IPS-15b (cell line): ENCODE data around the gene DENND1A.

ENCODE experiments used
- H3K27me3 ChIP-seq: one replicate; pipeline ENCODE4 v1.6.1; 2013; ENCODE audit warnings: low read length; ENCODE audit not compliant: control insufficient read depth, insufficient read depth
- H3K36me3 ChIP-seq: one replicate; pipeline ENCODE4 v1.6.1; 2013; ENCODE audit warnings: low read length; ENCODE audit not compliant: control insufficient read depth, insufficient read depth
- H3K4me1 ChIP-seq: one replicate; pipeline ENCODE4 v1.6.1; 2013; ENCODE audit warnings: mild to moderate bottlenecking, low read length; ENCODE audit not compliant: control insufficient read depth, insufficient read depth
- H3K4me3 ChIP-seq: one replicate; pipeline ENCODE4 v1.5.1; 2013; ENCODE audit warnings: low read depth, low read length
- H3K9ac ChIP-seq: one replicate; pipeline ENCODE4 v1.6.1; 2013; ENCODE audit warnings: low read depth, mild to moderate bottlenecking, low read length
- H3K9me3 ChIP-seq: one replicate; pipeline ENCODE4 v1.6.1; 2013; ENCODE audit warnings: mild to moderate bottlenecking, low read length; ENCODE audit not compliant: control insufficient read depth, insufficient read depth

Gene DENND1A

GRCh38 chr9:123622711-123623241 is 307.1 kb downstream of the DENND1A start:
- H3K4me1 ChIP-seq: peaks cover 3% of the 10 kb centered on the region
- no peak overlapping the region for H3K4me3 ChIP-seq
- H3K27me3 ChIP-seq: no peaks in the 10 kb centered on the region
- no peak overlapping the region for H3K9ac ChIP-seq
- no peaks in the 10 kb centered on the region for H3K9me3 ChIP-seq
- H3K36me3 ChIP-seq: no peaks in the 10 kb centered on the region

DNA sequence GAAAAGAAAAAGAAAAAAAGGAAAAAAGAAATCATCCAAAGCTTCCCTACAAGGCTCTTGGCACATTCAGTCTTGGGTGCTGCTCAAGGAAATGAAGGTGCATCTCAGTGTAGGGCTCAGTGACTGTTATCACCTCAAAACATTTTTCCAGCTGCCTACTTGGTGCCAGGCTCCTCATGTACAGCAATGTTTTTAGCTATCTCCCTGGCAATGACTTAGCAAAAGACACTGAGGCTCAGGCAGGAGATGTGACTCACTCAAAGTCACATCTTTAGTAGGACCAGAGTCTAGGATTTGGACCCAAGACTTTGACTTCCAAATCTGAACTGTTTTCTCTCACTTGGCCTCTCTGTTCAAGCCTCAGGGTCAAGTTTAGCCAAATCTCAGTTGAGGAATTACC is 309.7 kb downstream of the DENND1A start:
- no peaks in the 10 kb centered on the region for H3K27me3 ChIP-seq
- H3K36me3 ChIP-seq: no peaks in the 10 kb centered on the region
- no peak overlapping the region for H3K9ac ChIP-seq
- H3K4me1 ChIP-seq: peaks cover 4% of the 10 kb centered on the region
- H3K4me3 ChIP-seq: no peak overlapping the region
- no peaks in the 10 kb centered on the region for H3K9me3 ChIP-seq

GRCh38 chr9:123617952-123618678 is 311.8 kb downstream of the DENND1A start:
- no peaks in the 10 kb centered on the region for H3K9me3 ChIP-seq
- H3K4me3 ChIP-seq: no peak overlapping the region
- no peaks in the 10 kb centered on the region for H3K36me3 ChIP-seq
- no peak overlapping the region for H3K9ac ChIP-seq
- no peaks in the 10 kb centered on the region for H3K27me3 ChIP-seq
- peaks cover 4% of the 10 kb centered on the region for H3K4me1 ChIP-seq

DNA sequence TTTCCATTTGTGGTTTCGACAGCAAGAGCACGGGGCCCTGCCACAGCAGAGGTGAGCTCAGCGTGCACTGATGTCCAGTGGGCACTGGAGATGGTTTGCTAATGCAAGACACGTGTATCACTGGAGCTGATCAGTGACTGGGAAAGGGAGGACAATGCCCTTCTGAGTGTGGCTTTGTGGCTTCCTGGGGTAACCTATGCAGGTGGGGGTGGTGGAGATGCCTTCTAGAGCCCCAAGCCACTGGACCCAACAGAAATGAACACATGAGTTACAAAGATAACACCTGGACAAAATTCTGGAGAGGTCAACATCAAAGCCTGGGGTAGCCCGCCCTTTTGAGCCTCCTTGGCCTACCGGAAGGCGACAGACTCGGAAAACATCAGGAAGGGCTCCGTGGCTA is 312.6 kb downstream of the DENND1A start:
- H3K9ac ChIP-seq: no peak overlapping the region
- H3K4me3 ChIP-seq: no peak overlapping the region
- H3K9me3 ChIP-seq: no peaks in the 10 kb centered on the region
- H3K27me3 ChIP-seq: no peaks in the 10 kb centered on the region
- H3K4me1 ChIP-seq: peaks cover 4% of the 10 kb centered on the region
- no peaks in the 10 kb centered on the region for H3K36me3 ChIP-seq

DNA sequence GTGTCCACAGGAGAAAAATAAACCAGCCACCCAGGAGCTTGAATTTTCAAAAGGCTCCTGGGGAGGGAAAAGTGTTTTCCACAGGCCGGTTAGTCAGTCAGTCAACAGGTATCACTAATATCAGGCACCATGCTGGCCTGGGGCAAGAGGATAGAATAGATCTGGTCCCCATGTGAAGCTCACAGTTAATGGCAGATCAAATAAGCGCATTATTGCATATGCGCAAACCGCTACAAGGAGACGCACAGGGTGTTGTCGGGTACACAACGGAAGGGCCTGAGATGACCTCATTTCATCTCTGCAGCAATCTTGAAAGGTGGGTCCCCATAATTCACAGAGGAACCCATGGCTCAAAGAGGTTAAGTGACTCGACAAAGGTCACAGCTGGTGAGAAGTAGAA is 313.2 kb downstream of the DENND1A start:
- Histone ChIP-seq H3K27me3 (no peaks in the 10 kb centered on the region), H3K4me1 (peaks cover 4% of the 10 kb centered on the region), H3K4me3 (no peak overlapping the region), H3K9ac (no peak overlapping the region), H3K9me3 (no peaks in the 10 kb centered on the region), H3K36me3 (no peaks in the 10 kb centered on the region)

DNA sequence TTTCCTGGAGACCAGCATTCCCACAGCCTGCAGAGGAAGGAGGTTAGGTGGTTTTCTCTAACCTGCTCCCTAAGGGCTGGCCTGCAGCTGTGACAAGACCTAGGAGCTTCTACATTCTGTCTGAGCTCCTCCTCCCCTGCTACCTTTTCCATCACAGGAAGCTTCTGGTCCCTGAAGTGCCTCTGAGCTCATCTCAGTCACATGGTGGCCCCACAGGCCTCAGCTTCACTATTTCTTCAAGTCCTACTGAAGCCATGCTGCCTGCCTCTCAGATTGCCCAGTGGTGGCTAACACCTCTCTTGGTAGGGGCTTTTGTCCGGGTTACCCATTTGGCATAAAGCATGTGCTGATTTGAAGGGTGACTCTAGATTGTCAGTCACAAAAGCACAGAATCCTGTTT is 314.5 kb downstream of the DENND1A start:
- H3K4me1 ChIP-seq: peaks cover 4% of the 10 kb centered on the region

DNA sequence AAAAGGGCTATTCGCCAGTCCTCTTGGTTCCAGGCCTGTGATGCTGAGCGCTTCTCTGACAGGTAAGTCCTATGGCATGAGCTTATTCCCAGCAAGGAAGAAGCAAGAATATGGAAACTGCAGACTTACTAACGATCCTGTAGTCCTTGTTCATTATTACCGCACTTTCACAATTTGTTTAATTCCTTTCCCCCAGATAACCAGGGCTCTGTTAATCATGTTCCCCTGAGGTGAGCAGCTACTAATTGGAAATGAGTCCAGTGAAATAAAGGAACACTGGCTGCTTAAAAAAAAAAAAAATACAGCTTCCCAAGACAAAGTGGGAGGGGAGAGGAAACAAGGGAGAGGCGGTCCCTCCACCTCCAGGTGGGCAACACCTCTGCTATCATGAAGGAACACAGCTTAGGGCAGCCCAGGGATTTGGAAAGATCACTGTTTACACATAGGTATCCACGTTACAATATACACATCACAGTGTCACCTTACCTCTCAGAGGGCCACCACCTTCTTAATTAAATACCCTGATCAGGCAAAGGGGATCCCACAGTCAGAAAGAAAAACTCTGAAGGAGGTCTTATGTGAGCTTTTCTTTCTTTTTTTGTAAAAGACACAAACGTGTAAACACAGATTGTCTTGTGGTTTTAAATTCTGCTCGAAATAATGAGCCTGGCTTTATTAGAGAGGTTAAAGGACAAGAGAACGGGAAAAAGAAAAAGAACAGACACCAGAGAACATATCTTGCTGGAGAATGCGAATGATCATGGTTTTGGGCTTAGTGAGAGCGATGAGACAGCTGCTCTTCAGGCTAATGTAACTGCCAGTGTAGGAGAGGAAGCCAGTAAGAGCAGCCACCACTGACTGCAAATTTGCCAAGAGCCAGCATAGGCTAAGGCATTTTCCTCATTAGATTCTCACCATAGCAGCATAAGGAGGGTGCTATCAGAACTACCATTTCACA is 315.3 kb downstream of the DENND1A start:
- Histone ChIP-seq H3K36me3 (no peaks in the 10 kb centered on the region), H3K4me1 (peaks cover 4% of the 10 kb centered on the region), H3K9me3 (no peaks in the 10 kb centered on the region), H3K27me3 (no peaks in the 10 kb centered on the region), H3K4me3 (no peak overlapping the region), H3K9ac (no peak overlapping the region)

More for the DNA sequence above, 314.5 kb downstream of the DENND1A start:
- Histone ChIP-seq H3K9me3 (no peaks in the 10 kb centered on the region), H3K4me3 (no peak overlapping the region), H3K27me3 (no peaks in the 10 kb centered on the region), H3K36me3 (no peaks in the 10 kb centered on the region), H3K9ac (no peak overlapping the region)

GRCh38 chr9:123611226-123611625 is 318.7 kb downstream of the DENND1A start:
- H3K27me3 ChIP-seq: no peaks in the 10 kb centered on the region
- H3K9ac ChIP-seq: no peak overlapping the region
- H3K4me1 ChIP-seq: no peaks in the 10 kb centered on the region
- no peaks in the 10 kb centered on the region for H3K36me3 ChIP-seq
- no peak overlapping the region for H3K4me3 ChIP-seq
- no peaks in the 10 kb centered on the region for H3K9me3 ChIP-seq

DNA sequence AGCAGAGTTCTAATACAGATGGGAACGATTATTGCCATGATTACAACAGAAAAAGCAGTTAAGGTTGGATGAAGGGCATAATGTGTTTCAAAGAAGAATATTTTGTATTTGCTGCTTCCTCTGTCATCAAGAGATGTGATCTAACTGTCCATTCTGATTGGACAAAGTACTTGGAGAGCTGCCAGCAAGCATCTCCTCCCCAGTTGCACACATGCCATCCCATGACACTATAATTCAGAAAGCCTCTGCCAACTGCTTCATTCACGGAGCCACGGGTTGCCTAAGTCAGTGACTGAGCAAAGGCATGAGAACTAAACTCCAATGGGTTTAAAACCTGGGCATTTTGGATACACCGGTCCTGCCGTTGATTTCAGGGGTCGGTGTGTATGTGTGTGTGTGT is 320.1 kb downstream of the DENND1A start:
- no peaks in the 10 kb centered on the region for H3K9me3 ChIP-seq
- H3K4me3 ChIP-seq: no peak overlapping the region
- no peaks in the 10 kb centered on the region for H3K4me1 ChIP-seq
- no peaks in the 10 kb centered on the region for H3K36me3 ChIP-seq
- no peak overlapping the region for H3K9ac ChIP-seq
- no peaks in the 10 kb centered on the region for H3K27me3 ChIP-seq

GRCh38 chr9:123608104-123608503 is 321.8 kb downstream of the DENND1A start:
- Histone ChIP-seq H3K9me3 (no peaks in the 10 kb centered on the region), H3K9ac (no peak overlapping the region), H3K36me3 (no peaks in the 10 kb centered on the region), H3K4me1 (no peaks in the 10 kb centered on the region), H3K4me3 (no peak overlapping the region), H3K27me3 (no peaks in the 10 kb centered on the region)

- Histone ChIP-seq H3K36me3 (no peaks in the 10 kb centered on the region), H3K4me1 (no peaks in the 10 kb centered on the region), H3K27me3 (no peaks in the 10 kb centered on the region), H3K9ac (no peak overlapping the region), H3K9me3 (no peaks in the 10 kb centered on the region), H3K4me3 (no peak overlapping the region)
Observed at GRCh38 chr9:123607479-123607878, 322.4 kb downstream of the DENND1A start.
